ENCODE measurements around the gene TMEM18.

TMEM18 gene

DNA sequence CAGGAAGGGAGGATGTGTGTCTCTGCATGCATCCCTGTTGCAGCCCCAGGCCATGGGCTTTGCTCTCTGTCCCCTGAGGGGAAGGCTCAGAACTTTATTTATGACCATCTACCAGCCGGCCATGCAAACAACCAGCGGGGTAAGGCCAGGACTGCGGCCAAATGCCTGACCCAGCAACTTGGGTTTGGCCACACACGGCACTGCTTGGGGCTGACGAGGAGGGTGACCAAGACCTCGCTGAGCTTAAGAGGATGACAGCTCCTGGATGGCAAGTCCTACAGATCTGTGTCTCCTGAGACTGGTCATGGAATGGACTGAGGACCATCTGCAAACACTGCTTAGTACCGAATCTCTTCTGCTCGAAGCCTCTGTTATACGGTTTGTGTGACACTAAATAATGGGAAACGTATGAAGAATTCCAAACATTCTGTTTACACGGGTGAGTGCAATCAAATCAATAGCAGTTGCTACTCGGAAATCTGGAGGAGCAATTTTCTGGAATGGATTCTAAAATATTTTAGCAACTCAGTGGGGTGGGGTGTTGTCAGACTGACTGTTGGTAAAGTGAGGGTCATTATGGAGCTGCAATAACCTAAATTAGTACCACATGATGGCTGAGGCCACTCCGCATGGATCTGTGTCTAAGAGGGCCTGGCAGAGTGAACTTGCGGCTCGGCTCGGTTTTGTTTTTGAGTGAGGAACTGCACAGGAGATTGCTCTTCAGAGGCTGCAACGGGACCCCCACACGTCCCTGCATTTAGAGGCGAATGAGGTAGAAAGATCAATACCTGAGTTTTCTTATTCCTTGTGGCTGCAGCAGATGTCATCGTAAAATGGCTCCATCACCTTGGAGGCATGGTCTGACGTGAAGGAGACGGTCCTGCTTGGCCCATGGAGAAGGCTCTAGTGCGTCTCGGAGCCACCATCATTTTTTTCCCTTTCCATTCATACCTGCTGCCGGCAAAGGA is 26.6 kb downstream of the TMEM18 start:
- DNase-seq, result no peak

DNA sequence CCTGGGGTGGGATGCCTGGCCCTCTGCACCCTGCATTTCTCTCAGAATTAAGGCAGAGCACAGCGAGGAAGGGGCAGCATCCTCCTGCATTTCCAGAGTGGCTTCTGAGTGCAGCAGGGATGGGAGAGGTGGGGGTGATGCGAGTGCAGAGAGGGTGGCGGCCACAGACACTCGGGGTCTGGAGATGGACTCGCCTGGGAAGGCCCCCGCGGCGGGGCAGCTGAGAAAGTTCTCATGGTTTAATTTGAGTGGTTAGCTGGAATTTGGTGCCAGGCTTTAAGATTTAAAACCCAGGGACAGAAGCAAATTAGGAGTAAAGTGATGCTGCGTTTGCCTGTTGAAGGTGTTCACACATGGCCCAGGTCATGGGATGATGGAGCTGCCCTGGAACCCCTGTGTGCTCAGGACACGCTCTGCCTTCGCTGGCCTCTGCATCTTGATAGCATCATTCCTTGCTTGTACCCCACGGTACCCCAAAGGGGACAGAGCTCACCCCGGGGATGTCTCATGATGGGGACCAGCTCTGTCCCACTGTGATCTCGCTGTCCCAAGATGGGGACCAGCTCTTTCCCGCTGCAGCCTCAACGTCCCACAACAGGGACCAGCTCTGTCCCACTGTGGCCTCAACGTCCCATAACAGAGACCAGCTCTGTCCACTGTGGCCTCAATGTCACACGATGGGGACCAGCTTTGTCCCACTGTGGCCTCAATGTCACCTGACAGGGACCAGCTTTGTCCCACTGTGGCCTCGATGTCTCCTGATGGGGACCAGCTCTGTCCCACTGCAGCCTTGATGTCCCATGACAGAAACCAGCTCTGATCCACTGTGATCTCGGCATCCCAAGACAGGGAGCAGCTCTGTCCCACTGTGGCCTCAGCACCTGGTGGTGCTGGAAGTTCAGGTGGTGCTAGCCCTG is 27.5 kb downstream of the TMEM18 start:
- DNase-seq, result no peak

DNA sequence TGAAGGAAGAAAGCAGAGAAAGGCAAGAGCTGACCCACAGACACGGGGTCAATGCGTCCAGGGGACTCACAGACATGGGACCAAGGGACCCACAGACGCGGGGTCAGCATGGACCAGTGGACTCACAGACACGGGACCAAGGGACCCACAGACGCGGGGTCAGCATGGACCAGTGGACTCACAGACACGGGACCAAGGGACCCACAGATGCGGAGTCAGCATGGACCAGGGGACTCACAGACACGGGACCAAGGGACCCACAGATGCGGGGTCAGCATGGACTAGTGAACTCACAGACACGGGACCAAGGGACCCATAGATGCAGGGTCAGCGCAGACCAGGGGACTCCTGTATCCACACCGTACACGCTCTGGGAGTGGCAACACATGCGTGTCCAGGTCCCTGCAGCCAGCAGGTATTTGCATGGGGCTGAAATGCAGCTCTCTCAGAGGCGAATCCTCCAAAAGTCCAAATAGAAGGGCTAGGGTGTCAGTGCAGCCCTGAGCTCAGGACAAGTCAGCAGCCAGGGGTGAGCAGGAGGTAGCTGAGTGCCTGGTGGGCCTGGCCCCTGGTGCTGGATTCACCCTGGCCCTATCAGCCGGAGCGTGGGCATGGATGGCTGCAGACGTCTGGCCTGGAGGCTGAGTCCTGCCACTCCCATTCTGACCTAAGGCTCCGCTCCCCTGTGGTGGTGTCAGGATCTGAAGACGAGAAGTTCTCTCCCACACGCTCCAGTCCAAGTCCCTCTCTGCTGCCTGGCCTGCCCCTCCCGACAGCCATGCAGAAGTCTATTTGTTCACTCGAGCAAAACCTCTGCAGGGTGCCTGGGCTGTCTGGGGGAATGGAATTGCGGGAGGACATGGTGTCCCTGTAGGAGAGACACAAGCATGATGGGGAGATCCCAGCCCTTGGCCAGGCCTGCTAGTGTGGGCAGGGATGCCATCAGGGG is 28.5 kb downstream of the TMEM18 start:
- no peak for DNase-seq

DNA sequence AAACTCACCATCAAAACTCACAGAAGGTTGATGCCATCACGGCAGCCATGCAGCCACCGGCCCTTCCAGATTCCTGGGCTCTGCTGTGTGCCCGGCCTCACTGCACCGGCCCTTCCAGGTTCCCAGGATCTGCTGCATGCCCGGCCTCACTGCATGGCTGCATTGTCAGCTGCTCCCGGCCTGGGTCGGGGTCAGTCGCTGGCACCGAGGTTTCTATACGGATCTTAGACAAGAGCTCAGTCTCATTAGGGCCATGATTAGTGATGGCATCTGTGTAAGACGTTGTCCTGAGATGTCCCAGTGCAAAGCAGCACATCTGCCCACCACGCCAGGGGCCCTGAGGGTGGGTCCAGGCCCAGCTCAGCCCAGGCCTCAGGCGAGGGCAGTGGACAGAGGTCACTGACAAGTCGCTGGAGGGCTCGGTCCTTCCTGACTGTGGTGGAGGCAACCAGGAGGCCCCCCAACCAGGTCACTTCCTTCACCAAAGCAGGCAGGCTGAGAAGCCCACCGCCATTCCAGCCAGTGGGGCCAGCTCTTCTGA is 29.4 kb downstream of the TMEM18 start:
- DNase-seq, result no peak

DNA sequence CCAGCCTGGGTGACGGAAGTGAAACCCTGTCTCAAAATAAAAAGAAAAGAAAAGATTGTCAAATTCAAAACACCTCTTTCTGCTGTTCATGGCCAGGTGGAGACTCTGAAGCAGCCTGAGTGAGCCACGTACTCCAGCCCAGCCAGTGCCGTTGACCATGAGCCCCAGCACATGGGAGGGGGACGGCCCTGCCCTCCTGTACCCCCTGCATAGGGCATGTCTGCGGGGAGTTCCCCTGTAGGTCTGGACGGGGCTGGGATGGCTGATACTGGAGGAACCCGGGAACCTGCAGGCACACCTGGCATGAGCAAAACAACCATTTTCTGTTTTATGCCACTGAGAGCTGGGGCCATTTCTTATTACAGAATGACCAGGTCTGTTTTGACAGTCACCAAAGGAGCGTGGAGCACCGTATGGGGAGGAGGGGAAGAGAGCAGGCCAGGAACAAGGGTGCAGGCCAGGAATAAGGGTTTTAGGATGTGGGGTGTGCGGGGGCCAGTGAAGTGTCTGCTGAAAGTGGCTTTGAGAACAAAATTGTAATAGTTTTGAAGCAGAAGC is 30.1 kb downstream of the TMEM18 start:
- DNase-seq, result no peak

DNA sequence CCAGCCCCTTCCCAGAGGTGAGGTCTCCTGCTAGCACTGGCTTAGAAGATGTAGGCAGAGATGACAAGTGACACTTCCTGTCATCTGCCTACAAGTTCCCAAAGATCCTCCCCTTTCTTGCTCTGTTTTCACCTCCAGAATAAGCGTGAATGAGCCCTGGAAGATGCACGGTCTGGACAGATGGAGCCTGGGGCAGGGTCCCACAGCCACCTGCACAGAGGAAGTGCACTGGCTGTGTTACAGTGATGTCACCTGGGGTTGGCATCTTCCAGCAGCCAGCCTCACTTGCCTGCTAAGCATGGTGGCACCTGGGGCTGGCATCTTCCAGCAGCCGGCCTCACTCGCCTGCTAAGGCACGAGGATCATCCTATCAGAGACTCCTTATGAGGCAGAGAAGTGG is 32.3 kb downstream of the TMEM18 start:
- no peak for DNase-seq

DNA sequence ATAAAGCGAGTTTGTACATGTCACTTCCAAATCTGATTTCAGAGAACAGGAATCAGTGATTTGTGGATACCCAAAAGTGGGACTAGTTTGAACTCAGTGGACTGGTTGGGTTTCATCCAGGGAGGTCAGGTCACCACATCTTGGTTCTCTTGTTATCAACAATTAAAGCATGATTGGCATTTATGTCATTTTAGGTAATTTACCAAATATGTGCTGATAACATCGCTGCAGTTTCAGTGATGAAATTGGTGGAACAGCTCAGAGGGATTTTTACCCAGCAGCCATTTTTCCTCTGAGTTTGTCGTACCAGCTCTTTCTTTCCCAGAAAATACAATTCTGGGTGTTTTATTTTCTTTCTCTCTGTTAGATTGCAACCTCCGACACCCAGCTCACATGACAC is 33.4 kb downstream of the TMEM18 start:
- no peak for DNase-seq

DNA sequence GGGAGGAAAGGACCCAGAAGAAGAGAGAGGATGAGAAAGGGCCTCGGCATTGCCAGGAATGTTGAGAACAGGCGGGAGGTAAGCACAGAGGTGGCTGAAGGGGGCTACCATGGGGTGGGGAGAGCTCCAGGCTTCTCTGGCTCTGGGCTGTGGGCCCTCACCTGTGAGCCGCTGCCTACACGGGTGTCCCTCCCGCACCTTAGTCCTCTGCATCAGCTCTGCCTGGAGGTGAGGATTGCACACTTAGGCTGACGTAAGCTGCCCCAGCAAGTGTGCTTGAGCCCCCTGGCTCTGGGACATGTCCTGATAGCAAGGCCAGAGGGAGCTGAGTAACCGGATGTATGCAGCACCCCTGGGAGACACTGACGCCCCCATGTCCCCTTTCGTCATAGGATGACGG is 33.9 kb downstream of the TMEM18 start:
- DNase-seq, result no peak

DNA sequence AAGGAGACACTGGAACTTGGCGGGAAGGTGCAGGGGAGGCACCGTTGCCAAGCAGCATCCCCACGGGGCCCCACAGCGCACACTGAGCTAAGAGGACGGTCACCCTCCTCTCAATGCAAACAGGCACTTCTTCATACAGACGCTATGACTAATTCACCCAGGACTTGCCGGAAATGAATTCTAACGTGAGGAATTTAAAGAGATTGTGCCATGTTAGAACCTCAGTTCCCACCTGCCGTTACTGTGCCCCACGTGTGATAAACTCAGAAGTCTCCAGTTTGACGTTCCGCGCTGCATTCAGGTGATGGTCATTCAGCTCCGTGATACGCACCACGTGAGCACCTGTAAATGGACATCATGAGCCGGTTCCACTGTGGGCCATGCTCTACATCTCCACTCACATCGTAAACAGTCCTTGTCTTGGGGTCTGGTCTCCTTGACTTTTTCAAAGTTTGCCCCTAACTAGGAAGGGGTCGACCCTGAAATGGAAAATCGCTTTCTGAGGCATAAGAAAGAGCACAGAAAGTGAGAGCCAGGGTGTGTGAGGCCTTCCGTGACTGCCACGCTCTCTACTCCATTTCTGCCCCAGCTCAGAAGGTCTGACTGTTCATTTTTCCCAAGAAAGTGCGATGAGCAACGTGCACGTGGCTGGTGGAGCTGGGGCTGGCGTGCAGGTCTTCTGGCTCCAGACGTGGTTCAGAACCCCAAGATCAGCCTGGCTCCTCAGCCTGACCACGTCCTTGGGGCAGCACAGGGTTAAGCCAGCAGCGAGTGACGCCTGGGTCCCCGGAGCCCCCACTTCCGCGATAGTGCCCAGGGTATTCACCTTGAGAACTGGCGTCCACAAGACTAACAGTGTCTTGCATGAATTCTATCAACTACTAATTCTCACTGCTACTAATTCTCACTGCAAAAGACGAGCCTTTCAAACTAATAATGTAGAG is 35.1 kb downstream of the TMEM18 start:
- DNase-seq, result no peak

DNA sequence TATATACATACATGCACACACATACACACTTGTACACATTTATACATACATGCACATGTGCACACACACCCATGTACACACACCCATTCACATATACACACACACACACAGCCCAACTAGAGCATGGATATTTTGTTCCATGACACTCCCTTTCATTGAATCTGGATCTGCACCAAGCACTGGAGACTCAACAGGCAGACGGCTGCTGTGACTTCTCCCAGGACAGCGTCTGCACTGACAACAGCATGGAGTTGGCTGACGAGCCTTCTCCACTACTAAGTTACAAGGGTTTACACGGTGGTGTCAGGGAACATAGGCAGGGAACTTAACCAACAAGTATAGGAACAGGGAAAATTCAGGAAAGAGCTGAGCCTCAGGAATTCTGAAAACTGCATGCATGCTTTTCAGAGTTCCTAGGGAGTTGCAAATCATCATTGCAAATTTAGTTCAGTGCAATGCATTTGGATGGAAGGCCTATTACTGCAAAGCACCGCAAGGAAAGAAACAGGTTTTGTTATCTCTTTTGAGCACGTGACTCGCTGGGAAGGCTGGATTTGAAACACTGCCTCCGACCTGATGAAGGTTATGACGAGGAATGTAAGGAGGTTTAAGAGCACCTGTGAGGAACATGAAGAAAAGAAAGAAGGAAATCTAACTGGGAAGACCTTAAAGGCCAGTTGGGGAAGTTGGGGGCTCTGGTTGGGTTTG is 35.9 kb downstream of the TMEM18 start:
- DNase-seq, result no peak

DNA sequence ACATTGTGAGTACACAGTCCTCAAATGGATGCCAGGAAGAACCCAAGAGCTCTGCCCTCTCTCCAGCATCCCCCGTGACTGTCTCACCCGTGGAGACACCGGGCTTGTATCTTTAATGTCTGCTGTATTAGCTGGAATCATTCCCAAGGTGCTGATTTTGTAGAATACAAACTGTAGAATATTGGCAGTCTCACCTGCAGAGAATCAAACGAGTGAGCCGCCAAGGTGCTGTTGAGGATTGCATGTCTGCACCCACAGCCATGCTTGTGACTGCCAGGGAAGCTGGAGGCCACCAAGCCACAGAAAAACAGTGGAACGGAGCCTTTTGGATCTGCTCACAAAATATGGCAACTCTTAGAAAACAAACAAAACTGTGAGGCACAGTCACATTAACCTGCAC is 37.5 kb downstream of the TMEM18 start:
- no peak for DNase-seq

DNA sequence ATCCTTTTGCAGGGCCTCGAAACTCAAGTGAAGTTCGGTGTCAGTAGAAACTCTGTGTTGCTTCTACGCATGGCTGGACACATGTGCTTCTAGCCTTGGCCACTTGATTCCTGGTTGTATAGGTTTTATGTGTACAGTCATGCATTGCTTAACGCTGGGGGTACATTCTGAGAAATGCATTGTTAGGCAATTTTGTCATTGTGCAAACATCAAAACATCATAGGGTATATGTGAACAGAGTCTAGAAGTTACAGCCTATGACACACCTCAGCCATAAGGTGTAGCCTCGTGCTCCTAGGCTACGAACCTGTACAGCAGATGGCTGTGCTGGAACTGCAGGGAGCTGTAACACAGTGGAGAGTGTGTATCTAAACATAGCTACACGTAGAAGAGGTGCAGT is 39.4 kb downstream of the TMEM18 start:
- no peak for DNase-seq

DNA sequence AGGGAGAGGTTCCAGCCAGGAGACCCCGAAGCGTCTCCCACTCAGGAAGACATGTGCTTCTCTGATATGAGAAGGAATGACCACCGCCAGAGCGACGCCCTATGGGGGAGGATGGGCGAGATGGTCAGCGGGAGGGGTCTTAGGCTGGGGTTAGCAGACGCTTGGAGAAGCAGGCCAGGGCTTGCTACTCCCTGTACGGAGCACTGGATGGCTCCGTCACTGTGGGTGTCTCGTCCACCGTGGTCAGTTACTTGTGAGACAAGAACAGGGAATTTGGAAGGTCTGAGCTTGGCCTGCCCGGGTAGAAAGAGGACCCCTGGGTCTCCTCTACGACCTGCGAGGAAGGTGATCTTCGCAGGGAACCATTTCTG is 39.8 kb downstream of the TMEM18 start:
- no peak for DNase-seq

DNA sequence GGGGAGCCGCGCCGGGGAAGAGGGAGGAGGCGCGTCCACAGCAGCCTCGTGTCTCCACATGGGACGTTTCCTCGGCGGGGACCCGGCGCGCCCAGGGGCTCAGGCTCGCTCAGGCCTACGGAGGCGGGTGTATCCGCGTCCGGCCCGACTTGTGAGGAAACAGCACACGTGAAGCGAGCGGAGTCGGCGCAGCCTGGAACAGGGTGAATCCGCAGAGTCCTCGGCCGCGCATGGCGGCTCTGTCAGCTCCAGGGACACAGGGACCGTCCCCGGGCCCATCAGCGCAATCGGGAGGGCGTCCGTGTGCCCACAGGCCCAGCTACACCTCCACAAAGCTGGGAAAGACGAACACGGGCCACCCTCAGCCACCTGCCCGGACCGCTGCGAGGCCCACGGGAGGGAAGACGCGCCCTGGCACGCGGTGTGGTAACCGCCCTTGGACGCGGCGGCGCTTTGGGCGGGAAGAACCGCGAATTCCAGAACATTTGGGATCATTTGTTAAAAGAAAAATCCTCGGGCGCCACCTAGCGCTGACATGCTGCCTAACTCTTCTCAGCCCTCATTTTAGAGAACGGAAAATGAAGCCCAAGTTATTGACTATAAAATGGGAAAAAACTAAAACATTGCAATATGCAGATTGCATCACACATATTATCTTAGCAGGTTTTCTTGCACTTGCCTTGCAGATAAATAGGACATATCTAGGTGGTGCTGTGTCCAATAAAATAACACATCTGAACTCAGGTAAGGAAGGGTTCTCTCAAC is 40.4 kb downstream of the TMEM18 start:
- DNase-seq, result no peak

DNA sequence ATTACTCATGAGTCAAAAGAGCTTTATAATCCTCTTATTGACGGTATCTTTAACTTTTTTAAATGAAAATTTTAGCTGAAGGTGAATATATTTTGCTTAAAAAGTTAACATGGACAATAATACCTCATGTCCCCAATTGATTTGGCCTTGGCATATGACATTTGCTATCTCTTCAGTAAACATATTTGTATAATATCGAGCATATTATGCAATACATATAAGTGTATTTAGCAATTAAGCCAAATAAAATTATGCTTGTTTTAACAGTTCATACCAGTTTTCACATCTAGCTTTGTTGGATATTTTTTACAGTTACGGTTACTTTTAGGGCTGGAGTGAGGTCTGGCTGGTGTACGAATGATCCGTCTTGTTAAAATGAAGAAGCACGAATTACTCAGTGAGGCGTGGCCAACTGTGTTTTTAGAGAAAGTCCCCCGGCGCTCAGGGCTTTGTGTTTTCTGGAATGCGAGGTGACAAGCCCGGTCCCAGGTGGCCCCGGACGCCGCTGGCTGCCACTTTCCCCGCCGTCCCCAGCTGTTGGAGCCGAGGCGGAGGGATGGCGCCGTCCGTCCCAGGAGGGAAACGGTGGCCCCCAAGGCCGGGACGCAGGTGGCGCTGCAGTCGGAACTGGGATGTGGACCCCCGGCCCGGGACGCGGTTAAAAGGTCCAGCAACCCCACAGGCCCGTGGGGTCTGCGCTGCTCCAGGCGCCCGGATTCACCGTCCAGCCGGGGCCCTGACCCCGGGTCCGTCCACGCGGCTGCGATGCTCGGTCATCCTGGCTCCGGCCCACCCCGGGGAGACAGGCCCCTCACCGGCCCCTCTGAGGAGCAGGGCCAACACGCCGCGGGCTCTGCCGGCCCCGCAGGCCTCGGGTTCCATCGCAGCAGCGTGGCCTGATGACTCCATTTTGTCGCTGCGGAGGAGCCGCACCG is 41.3 kb downstream of the TMEM18 start:
- no peak for DNase-seq

DNA sequence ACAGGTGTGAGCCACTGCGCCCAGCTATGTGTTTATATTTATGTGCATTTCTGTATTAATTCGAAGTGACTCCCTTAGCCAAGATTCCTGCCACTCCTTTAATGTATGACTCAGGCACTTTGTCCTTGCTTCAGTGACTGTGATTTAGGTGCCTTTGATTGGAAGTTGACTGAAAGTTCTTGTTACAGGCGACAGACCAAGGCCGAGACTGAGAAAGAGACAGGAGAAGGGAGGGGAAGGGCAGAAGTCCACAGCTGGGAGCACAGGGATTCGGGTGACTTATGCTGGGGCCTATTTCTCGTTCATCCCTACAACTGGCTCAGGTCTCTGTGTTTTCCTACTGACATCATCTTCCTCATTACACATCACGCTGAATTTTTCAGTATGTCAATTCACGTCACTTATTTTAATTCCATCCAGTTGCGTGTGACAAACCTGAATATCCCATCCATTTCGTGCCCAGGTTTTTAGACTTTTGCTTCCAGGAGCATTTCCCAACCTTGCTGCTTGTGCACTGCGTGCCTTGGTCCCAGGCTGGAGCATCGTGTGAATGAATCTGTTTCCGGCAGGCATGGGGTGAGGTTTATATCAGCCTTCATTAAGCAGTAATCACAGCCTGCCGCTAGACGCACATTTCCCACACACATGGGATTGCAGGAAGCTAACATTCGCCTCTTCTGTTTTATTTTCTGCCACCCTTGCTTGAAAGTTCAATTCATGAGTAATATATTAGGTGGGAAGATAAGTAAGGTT is 42.4 kb downstream of the TMEM18 start:
- no peak for DNase-seq

DNA sequence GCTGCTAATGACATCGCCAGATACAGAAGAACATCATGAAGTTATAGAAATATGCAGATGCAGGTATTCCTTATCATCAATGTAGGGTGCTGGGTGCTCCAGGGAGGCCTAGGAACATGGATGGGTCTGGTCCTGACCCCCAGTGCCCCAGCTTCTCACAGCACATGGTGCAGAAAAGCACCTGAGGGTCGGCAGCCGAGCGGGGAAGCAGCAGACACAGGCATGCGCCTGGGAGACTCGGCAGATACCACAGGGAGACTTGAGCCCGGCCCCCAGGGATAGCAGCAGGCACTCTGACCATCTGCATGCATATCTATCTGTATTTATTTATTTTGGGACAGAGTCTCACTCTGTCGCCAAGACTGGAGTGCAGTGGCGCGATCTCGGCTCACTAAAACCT is 43.2 kb downstream of the TMEM18 start:
- DNase-seq, result no peak

DNA sequence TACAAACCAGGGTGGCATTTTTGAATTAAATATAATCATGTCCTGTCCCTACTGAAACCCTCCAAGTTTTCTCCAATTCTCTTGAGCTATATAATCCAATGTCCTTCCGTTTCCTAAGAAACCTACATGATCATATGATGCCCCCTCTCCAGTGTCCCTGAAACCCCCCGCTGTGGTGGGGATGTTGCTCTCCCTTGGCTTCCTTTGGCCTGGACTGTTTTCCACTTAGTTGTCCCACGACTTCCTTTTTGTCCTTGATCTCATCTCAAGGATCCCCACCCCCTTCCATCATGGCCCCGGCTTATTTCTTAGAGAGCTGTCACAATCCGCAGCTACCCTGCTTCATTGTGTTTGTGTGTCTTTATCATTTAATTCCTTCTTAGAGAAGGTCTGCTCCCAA is 43.8 kb downstream of the TMEM18 start:
- DNase-seq, result no peak

Data from SIG-M5 (cell line).